Left cardiac atrium (tissue), 4 donors: ENCODE data around the gene RIPK4. TPM values are rescaled to one million over a fixed set of nuclear protein-coding genes. Genes with fewer than 3 reads are reported as not detected.
"Not testable (repeated sequence)": the region's sequence is repeated elsewhere in the genome, so short reads cannot be mapped to it uniquely, and the experiment has no call there.

Experiments used
- ATAC-seq, 2 donors: fragments of 200-7000 bp; cut with Tn5 transposase; one replicate each; pipeline ENCODE4 v1.9.1; 2020; ENCODE audit warnings: mild to moderate bottlenecking in 2 of 2, moderate library complexity in 2 of 2
- DNase-seq: peaks from one replicate; pipeline ENCODE4 v3.0.0-alpha.2; 2020
- intact Hi-C, 2 donors: fragments of 100-400 bp; cut with DNase I; formaldehyde crosslinking; loops; one replicate each; pipeline versions ENCODE4 v1.14.1 to v1.15.1; 2022 to 2023
- total RNA-seq, 2 donors: library from RNA; stranded (reverse); fragmentation: NEBNext Ultra II Directional; extraction: Animal tissue kit (Norgen Biotek cat#: 25700); gene quantifications; one replicate each; pipeline ENCODE4 v1.2.1, GENCODE V29; 2021
- donor health status: DM: no; HTN: yes; CAD: no.
- donor health status: DM: no; HTN: yes; CAD: no; lungs with severe emphysema.
- donor health status: DM: yes; HTN: yes; CAD: no.
- donor health status: Dilated cardiomyopathy.

The RIPK4 gene
- total RNA-seq, 2 donors from 2014 or later: 2.7 to 3.0 TPM

DNA sequence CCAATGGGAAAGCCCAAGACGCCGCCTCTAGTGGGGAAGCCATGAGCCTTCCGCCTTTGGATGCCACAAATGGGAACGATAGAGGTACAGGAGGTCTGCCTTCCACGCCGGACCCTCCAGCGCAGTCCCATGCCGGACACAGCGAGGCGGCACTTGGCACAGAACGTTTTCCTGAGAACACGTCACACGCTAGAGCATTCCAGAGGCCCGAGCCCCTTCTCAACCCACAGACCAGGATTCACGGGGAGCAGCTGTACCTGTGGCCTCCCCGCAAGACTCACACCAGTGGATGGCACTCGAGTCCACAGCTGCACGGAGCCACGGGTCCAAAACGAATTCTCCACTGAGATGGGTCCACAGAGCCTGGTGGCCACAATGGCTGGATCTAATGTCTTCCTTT, 31.5 kb upstream of the RIPK4 start:
- no peak for DNase-seq
- intact Hi-C loops: no loop called here
- no peak for ATAC-seq

DNA sequence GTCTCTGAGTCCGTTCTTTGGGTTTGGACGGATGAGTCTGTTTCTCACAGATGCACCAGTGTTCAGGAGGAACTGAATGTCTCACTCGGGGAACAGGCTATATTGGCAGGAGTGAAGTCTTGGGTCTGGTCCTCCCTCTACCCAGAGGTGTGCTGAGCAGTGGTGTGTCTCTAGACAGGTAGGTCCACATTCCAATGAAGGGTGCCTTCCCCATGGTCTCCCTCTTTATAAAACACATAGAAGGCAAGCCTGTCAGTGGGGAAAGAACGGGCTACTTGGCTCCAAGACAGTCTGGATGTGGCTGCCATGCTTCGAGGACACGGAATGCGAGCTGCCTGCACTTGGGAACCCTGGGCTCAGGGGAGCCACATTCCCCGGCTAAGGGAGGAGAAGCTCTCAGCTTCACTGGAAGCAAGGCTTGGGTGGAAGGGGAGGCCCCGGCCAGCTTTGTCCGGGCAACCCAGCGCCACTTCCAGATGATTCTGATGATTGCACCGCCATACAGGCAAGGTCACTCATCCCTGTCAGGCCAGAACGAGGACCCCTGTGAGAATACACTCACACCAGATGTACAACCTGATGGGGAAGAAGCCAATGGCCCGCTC, 29.7 kb upstream of the RIPK4 start:
- DNase-seq (no peak), ATAC-seq (no peak)
- intact Hi-C loops: no loop called here

DNA sequence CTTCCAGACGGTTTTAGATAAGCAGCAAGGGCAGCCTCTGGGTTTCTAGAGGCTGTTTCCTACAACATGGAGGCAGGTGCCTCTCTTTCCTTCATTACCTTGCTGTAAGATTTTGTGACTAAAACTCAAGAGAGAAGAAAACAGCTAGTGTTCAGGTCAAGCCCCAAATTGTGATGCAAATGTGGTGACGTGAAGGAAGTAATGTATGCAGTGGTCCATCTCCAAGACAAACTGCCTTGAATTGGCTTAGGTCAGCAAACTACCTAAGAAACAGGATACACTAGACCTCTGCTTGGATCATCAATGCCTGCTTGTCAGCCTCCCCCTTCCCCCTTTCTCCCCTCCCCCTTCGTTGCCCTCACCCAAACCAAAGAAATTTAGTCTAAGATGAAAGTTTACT, 28.9 kb upstream of the RIPK4 start:
- no peak for ATAC-seq
- intact Hi-C loops: no loop called here
- DNase-seq: no peak

GRCh38 chr21:41794600-41794999, 27.7 kb upstream of the RIPK4 start:
- DNase-seq (no peak), ATAC-seq (no peak)
- intact Hi-C loops: no loop called here

DNA sequence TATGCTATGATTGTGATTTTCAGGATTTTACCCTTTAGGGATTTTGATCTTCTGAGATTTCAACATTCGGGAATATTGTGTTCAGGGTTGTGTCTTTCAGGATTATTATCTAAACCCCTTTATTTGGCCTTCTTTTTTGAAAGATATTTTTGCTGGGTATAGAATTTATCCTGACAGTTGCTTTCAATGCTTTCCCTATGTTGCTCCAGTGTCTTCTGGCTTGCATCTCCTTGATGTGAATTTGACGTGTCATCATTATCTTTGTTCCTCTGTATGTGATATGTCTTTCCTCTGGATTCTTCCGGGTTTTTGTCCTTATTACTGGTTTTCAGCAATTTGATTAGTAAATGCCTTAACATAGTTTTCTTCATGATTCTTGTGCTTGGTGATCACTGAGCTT, 25.9 kb upstream of the RIPK4 start:
- DNase-seq (no peak), ATAC-seq (no peak)
- intact Hi-C loops: no loop called here

DNA sequence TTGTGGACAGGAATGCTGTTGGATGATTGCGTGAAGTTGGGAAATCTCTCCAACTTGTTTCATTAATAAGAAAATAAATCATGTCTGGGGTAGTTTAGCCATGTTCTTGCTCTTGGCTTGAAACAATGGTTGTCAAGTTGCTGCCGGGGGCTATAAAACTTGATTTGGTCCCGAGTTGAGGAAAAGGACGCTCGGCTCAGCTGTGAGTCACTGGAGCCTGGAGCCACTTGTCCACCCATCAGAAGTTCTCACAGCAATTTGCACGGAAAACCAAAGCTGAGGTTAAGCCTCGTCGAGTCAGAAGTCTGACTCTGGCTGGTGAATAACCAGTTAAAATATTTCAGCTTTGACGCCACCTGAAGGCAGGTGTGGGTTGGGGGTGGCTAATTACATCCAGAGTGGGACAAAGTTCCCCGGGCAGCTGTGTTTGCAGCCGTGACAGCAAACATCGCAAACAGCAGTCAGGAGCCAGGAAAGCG, 19.7 kb upstream of the RIPK4 start:
- no peak for ATAC-seq
- DNase-seq: no peak
- intact Hi-C loops: no loop called here

GRCh38 chr21:41785262-41785661, 18.4 kb upstream of the RIPK4 start:
- ATAC-seq, intact Hi-C loops, DNase-seq: not testable (repeated sequence)

GRCh38 chr21:41784456-41785102, 17.7 kb upstream of the RIPK4 start:
- ATAC-seq (no peak), DNase-seq (no peak)
- intact Hi-C loops: no loop called here

GRCh38 chr21:41783476-41784180, 16.8 kb upstream of the RIPK4 start:
- DNase-seq (no peak), ATAC-seq (no peak)
- intact Hi-C loops: no loop called here

GRCh38 chr21:41781050-41781410, 14.2 kb upstream of the RIPK4 start:
- ATAC-seq: no peak
- no peak for DNase-seq
- intact Hi-C loops: no loop called here

- intact Hi-C loops: no loop called here
- DNase-seq: no peak
- no peak for ATAC-seq
Observed at GRCh38 chr21:41780337-41781049, 13.6 kb upstream of the RIPK4 start.

DNA sequence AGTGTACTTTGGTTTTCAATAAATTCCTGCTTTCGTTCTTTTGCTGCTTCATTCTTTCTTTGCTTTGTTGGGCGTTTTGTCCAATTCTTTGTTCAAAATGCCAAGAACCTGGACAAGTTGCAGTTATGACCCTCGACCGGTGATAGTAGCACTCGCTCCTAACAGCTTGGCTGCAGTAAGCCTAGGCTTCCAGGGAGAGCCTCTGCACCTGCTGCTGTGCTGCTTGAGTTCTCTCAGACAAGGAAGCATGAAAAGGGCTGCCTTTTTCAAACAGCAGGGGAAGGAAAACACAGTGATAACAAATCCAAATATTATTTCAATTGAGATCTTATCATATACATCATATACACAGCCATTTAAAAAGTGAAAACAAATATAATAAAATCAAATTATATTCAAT, 12.8 kb upstream of the RIPK4 start:
- ATAC-seq (no peak), DNase-seq (no peak)
- intact Hi-C loops: loop anchor here in 1 of 2 donors (5.0 kb wide), 1 partner anchor 492 kb away; no protein-coding TSS in a partner anchor

- no peak for DNase-seq
- intact Hi-C loops: loop anchor here in 1 of 2 donors (1.0 to 5.0 kb wide), 2 partner anchors 166 to 492 kb away; no protein-coding TSS in a partner anchor
- ATAC-seq: peak in 1 of 2 donors; percentile 20
Observed at GRCh38 chr21:41778930-41779600, 12.2 kb upstream of the RIPK4 start.

DNA sequence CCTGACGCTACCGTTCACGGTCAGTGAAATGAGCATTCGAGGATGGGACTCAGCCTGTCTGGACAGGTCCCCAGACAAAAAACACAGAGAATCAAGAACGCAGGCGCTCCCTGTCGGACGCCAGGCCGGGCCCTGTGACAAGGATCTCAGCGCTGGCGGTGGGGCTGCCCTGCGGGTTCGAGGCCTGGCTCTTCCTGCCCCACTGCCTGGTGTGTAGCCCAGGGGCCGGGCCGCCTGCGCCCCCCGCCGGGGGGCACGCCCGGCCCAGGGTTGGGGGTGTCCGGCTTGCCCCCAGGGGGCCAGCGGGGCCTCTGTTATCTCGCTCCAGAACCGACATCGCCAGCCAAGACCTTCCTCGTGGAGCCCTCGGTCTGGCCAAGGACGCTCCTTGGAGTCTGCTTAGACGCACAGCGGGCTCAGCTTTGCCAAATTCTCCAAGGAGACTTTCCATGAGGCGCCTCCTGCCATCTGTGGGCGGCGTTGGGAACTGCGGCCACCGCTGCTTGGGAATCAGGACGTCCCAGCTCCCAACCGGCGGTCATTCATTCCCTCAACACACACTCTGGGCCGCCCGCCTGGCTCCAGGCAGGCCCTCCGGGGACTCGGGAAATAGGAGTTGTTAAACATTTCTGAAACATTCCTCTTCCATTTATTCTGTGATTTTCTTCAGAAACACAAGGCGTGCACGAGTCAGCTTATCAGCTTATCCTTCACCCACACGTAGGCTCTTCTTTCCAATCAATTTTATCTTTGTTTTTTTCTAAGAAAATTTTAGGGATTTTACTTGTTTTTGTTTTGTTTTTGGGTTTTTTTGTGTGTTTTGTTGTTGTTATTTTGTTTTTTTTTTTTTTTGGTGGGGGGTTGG, 11.3 kb upstream of the RIPK4 start:
- intact Hi-C loops: loop anchor here in 1 of 2 donors (1.0 to 5.0 kb wide), 2 partner anchors 165 to 491 kb away; no protein-coding TSS in a partner anchor
- DNase-seq (peak; percentile 91), ATAC-seq (peak; percentile 96 to 97)

GRCh38 chr21:41776778-41777177, 9.9 kb upstream of the RIPK4 start:
- no peak for DNase-seq
- intact Hi-C loops: loop anchor here in 1 of 2 donors (5.0 kb wide), 1 partner anchor 489 kb away; no protein-coding TSS in a partner anchor
- ATAC-seq: no peak

GRCh38 chr21:41775149-41775472, 8.3 kb upstream of the RIPK4 start:
- ATAC-seq (no peak), DNase-seq (no peak)
- intact Hi-C loops: loop anchor here in 1 of 2 donors (5.0 kb wide), 1 partner anchor 488 kb away; no protein-coding TSS in a partner anchor

GRCh38 chr21:41774467-41775148, 7.8 kb upstream of the RIPK4 start:
- intact Hi-C loops: loop anchor here in 1 of 2 donors (5.0 kb wide), 1 partner anchor 487 kb away; no protein-coding TSS in a partner anchor
- DNase-seq (no peak), ATAC-seq (no peak)
